GM10248 (cell line): ENCODE measurements around the gene MTMR3.

Experiments used
- CTCF ChIA-PET: fragments of 300-600 bp; sonication (Branson Sonifier 250); formaldehyde crosslinking; extraction: SDS; loops from one replicate; lab custom pipeline; 2021; ENCODE audit warnings: antibody characterized with exemption; lab: Yijun Ruan, JAX
- POLR2A ChIA-PET: fragments of 350-650 bp; sonication (Branson Sonifier 250); formaldehyde crosslinking; extraction: SDS; loops from one replicate; lab custom pipeline; 2020; ENCODE audit warnings: antibody characterized with exemption; lab: Yijun Ruan, JAX
- DNase-seq: peaks from one replicate; pipeline ENCODE4 v3.0.0; 2012; ENCODE audit errors: extremely low spot score
- TF ChIP-seq, protein P1 (sequence below): IDR thresholded peaks from 2 replicates; pipeline ENCODE4 v1.5.1; 2012; ENCODE audit warnings: mild to moderate bottlenecking, low read depth; ENCODE audit errors: extremely low read depth, missing control alignments, control extremely low read depth

Gene MTMR3

DNA sequence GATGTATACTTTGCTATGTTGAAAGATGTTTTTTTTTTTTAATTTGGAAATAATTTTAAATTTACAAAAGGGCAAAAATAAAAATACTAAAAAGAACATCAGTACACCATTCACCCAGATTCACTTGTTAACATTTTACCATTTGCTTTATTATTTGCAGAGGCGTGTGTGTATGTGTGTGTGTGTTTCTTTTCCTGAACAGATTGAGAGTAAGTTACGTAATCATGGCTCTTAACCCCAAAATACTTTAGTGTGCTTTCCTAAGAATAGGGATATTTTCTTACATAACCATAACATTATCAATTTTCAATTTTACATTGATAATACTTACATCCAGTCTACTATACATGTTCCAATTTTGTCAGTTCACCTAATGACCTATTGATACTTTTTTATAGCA, 105.7 kb downstream of the MTMR3 start:
- ChIA-PET POLR2A (no interaction called here), CTCF (interaction anchor here (1.6 to 2.2 kb wide), 2 partner anchors 17 to 24 kb away, joined by 3 to 8 read pairs; no protein-coding TSS in a partner anchor)
- TF ChIP-seq, protein P1, sequence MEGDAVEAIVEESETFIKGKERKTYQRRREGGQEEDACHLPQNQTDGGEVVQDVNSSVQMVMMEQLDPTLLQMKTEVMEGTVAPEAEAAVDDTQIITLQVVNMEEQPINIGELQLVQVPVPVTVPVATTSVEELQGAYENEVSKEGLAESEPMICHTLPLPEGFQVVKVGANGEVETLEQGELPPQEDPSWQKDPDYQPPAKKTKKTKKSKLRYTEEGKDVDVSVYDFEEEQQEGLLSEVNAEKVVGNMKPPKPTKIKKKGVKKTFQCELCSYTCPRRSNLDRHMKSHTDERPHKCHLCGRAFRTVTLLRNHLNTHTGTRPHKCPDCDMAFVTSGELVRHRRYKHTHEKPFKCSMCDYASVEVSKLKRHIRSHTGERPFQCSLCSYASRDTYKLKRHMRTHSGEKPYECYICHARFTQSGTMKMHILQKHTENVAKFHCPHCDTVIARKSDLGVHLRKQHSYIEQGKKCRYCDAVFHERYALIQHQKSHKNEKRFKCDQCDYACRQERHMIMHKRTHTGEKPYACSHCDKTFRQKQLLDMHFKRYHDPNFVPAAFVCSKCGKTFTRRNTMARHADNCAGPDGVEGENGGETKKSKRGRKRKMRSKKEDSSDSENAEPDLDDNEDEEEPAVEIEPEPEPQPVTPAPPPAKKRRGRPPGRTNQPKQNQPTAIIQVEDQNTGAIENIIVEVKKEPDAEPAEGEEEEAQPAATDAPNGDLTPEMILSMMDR: no peak
- no peak for DNase-seq

DNA sequence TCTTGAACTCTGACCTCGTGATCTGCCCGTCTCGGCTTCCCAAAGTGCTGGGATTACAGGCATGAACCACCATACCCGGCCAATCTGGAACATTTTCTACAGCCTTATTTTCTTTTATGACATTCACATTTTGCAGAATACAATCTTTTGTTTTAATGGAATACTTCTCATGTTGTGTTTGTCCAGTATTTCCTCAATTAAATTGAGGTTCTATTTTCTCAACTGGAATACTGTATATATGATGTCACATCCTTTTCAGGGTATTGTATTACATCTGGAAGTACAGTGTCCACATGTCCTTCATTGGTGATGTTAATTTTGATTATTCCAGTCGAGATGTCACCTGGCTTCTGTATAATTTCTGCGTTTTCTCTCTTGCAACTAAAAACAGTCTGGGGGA, 106.5 kb downstream of the MTMR3 start:
- no peak for DNase-seq
- CTCF ChIA-PET: no interaction called here
- TF ChIP-seq, protein P1: no peak
- POLR2A ChIA-PET: no interaction called here

DNA sequence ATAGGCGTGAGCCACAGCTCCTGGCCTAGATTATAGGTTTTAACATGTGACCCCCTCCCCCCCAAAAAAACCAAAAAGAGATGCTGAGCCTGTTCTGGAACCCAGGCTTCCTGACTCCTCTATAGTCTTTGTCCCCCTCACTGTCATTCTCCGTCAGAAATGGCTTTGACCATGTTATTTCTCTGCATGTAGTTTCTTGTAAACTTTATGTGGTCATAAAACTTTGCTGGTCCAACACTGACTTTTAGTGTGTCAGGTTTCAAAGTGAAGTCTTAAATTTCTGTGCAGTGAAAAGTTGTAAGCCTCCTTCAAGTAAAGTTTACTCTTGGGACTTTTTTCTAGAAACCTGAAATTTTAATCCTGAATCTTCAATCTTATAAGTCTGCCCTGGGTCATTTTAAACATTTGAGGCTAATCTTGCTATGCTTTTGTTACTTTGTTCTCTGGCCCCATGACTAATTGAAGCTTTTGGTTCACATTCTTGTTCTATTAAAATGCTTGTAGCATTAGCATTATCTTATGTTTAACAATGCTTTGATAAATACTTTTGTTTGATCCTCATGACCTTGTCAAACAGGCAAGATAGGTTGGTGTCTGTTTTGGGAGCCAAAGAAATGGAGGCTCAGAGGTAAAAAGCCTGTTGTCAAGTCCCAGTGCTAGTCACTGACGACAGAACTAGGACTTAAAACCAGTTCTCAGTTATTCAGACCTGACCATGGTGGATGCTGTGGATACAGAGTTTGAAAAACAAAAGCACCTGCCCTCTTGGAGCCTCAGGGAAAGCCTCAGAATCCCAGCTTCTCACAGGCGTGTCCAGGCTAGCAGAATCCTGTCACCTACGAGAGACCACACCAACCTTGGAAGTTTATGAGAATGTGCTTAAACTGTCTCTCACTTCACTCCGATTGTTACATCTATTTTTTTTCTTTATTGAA, 109.6 kb downstream of the MTMR3 start:
- POLR2A ChIA-PET: no interaction called here
- TF ChIP-seq, protein P1: no peak
- CTCF ChIA-PET: interaction anchor here (1.1 to 2.2 kb wide), 4 partner anchors 8 to 14 kb away, joined by 3 to 8 read pairs (median 5); no protein-coding TSS in a partner anchor
- no peak for DNase-seq

DNA sequence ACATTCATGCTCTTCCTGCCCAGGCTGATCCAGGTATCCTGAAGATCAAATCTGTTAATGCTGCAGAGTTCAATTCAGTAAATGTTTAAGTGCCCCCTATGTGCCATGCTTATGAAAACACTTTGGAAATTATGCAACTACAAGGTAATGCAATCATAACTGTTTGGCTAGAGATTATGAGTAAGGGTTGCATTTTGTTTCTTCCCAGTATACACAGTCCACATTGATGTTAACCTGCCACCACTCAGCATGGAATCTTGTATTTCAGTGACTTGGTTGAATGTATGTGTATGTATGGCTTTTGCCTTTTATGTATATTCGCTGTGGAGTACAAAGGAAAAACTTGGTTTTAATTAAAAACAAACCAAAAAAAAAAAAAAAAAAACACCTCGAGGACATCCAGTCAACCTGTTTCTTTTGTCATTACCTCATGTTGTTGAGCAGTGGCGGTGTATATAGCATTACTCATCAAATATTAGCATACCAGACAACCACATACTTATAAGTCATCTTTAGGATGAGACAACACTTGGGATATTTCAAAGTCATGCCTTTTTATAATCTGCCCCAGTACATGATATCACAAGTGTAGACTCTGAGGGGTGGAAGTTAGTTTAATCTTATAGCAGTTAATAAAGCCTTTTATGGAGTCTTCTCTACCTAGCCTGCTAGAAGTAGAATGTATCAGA, 111.2 kb downstream of the MTMR3 start:
- POLR2A ChIA-PET: no interaction called here
- TF ChIP-seq, protein P1: no peak
- DNase-seq: no peak
- CTCF ChIA-PET: interaction anchor here (0.7 to 3.5 kb wide), 4 partner anchors 9 to 358 kb away, joined by 3 to 39 read pairs (median 4); no protein-coding TSS in a partner anchor

DNA sequence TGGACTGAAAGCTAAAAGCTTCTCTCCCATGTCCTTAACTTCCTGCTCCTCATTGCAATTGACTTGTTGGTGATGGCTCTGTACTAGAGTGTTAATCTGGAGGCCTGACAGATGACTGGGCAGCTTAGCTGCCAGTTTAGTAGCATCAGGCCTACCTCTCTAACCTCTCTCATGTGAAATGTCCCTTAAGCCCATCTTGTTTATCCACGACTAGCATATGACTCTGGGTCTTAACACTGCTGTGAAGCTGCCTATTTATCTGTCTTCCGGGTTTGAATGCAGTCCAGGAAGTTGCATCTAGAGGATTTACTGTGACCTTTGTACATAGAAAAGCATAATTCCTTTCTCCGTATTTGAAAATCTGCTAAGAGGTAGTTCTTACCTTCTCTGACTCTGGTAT, 112.0 kb downstream of the MTMR3 start:
- CTCF ChIA-PET: interaction anchor here (0.7 to 3.5 kb wide), 3 partner anchors 10 to 359 kb away, joined by 3 to 39 read pairs (median 6); no protein-coding TSS in a partner anchor

More for the DNA sequence above, 112.0 kb downstream of the MTMR3 start:
- TF ChIP-seq, protein P1: no peak
- DNase-seq: no peak
- POLR2A ChIA-PET: no interaction called here
